Keratinocyte (primary cell): Measurements from ENCODE around the gene ARID3A.

Experiments used
- EZH2 ChIP-seq: IDR thresholded peaks from one replicate; pipeline ENCODE4 v1.6.1; 2012; ENCODE audit warnings: inconsistent platforms, mild to moderate bottlenecking, low read length, moderate library complexity
- TF ChIP-seq, protein P1 (sequence below), 3 experiments: IDR thresholded peaks in 1 of 3; conservative IDR thresholded peaks in 1 of 3; optimal IDR thresholded peaks in 1 of 3; 2 replicates in 2 of 3; 3 replicates in 1 of 3; pipeline versions ENCODE3 to v1.5.1; 2011; ENCODE audit warnings: low read length in 3 of 3, mild to moderate bottlenecking in 3 of 3, moderate library complexity in 2 of 3, control low read depth in 1 of 3, inconsistent platforms in 1 of 3; ENCODE audit not compliant: insufficient read depth in 2 of 3; ENCODE audit errors: extremely low read depth in 1 of 3

DNA sequence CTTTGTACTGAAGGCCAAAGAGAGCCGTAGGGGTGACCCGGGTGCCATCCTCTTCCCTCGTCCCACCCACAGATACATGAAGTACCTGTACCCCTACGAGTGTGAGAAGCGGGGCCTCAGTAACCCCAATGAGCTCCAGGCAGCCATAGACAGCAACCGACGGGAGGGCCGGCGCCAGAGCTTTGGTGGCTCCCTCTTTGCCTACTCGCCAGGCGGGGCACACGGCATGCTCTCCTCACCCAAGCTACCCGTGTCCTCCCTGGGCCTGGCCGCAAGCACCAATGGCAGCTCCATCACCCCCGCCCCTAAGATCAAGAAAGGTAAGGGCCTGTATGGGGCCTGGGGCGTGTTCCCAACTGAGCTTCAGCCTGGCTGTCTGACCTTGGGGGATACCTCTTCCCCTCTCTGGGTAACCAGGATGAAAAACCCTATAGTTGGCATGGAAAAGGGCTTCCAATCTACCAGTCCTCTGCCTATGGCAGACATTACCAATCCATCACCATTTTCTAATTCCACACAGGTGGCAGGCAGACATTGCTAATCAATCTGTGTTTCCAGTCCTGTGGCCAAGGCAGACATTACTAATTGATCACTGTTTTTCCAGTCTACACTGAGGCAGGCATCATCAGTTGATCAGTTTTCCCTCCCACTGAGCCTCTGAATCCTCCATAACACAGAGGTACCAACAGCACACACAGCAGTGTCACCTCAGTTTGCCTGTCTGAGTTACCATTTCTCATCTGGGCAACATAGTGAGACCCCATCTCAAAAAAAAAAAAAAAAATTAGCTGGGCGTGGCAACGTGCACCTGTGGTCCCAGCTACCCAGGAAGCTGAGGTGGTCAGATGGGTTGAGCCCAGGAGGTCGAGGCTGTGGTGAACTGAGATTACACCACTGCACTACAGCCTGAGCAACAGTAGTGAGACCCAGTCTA lies 39.2 kb downstream of the ARID3A start:
- TF ChIP-seq, protein P1, sequence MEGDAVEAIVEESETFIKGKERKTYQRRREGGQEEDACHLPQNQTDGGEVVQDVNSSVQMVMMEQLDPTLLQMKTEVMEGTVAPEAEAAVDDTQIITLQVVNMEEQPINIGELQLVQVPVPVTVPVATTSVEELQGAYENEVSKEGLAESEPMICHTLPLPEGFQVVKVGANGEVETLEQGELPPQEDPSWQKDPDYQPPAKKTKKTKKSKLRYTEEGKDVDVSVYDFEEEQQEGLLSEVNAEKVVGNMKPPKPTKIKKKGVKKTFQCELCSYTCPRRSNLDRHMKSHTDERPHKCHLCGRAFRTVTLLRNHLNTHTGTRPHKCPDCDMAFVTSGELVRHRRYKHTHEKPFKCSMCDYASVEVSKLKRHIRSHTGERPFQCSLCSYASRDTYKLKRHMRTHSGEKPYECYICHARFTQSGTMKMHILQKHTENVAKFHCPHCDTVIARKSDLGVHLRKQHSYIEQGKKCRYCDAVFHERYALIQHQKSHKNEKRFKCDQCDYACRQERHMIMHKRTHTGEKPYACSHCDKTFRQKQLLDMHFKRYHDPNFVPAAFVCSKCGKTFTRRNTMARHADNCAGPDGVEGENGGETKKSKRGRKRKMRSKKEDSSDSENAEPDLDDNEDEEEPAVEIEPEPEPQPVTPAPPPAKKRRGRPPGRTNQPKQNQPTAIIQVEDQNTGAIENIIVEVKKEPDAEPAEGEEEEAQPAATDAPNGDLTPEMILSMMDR (optimal IDR thresholded peaks at IDR 0.05 in 1 of 3, IDR thresholded peaks at IDR 0.05 in 1 of 3, conservative IDR thresholded peaks at IDR 0.05 in 1 of 3; ENCODE audit: extremely low read depth in 1 of 3, insufficient read depth in 2 of 3, low read length in 3 of 3): no peak
- TF ChIP-seq EZH2: no peak
